Cardiac fibroblast (primary cell): ENCODE results near the gene ITGAL.

Experiments used
- DNase-seq, 2 donors: peaks; one replicate each; pipeline versions ENCODE4 v3.0.0 to v3.0.0-alpha.2; 2010; ENCODE audit warnings: low read depth in 2 of 2
- H3K4me3 ChIP-seq, 2 donors: replicated peaks in 1 of 2; 1 replicate in 1 of 2; 2 replicates in 1 of 2; pipeline ENCODE4 v1.5.1; 2011; ENCODE audit warnings: low read depth in 2 of 2, low read length in 2 of 2, mild to moderate bottlenecking in 2 of 2, moderate library complexity in 1 of 2
- CTCF ChIP-seq: IDR thresholded peaks from one replicate; pipeline ENCODE4 v1.5.1; 2011; ENCODE audit warnings: low read depth, mild to moderate bottlenecking, low read length, inconsistent platforms

The ITGAL gene

GRCh38 chr16:30509081-30509765 lies 36.7 kb downstream of the ITGAL start:
- no peak for TF ChIP-seq CTCF
- no peak overlapping the region for H3K4me3 ChIP-seq
- no peak for DNase-seq

DNA sequence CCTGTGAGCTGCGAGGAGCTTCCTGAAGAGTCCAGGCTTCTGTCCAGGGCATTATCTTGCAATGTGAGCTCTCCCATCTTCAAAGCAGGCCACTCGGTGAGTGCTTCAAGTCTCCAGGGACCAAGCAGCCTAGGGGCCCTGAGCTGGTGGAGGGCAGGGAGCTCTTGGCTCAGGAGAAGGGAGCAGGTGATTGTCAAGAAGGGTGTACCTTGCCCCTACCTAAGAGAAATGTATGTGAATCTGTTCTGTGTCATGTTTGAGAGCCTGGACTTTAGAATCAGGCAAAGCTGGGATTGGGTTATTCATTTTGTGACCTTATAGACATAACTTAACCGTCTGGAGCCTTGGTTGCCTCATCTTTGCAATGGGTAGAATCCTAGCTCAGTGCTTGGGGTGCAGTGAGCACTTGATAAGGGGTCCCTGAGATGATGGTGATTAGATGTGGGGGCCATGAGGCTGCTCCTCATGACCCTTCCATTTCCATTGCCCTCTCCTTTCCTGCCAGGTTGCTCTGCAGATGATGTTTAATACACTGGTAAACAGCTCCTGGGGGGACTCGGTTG lies 37.9 kb downstream of the ITGAL start:
- no peak overlapping the region for H3K4me3 ChIP-seq
- TF ChIP-seq CTCF = no peak
- DNase-seq = no peak

- DNase-seq = no peak
- no peak for TF ChIP-seq CTCF
- no peak overlapping the region for H3K4me3 ChIP-seq
Measured at GRCh38 chr16:30511509-30511908, 39.0 kb downstream of the ITGAL start.

- H3K4me3 ChIP-seq = no peak overlapping the region
- no peak for TF ChIP-seq CTCF
- no peak for DNase-seq
Measured at GRCh38 chr16:30515275-30515674, 42.7 kb downstream of the ITGAL start.

DNA sequence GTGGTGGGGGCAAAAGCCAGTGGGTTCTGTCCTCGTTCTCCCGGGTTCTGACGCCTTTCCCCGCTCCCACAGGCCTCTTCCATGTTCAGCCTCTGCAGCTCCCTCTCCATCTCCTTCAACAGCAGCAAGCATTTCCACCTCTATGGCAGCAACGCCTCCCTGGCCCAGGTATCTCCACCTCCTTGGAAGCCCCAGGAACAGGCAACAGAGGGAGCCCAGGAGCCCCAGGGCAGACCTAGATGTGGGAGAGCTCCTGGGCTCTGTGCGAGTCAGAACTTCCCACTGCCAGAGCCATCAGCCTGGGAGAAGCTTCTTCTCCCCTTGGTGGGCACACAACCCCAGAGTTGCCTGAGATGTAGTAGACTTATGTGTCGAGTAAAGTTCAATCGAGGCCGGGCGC lies 46.0 kb downstream of the ITGAL start:
- H3K4me3 ChIP-seq = no peak overlapping the region
- TF ChIP-seq CTCF = no peak
- DNase-seq = no peak

- DNase-seq = no peak
- H3K4me3 ChIP-seq = no peak overlapping the region
- TF ChIP-seq CTCF = no peak
Measured at GRCh38 chr16:30519120-30520049, 46.8 kb downstream of the ITGAL start.
